HEK293 (cell line): ENCODE data around the gene HMMR.

Source experiments
- KLF16 ChIP-seq: fragments of 450-650 bp; formaldehyde crosslinking; IDR thresholded peaks from 2 replicates; pipeline ENCODE4 v1.5.1; 2017; ENCODE audit warnings: missing biosample characterization, missing genetic modification characterization
- SCRT2 ChIP-seq: fragments of 450-650 bp; formaldehyde crosslinking; IDR thresholded peaks from 2 replicates; pipeline ENCODE4 v1.5.1; 2016; ENCODE audit warnings: missing biosample characterization, missing genetic modification characterization
- ZFP69B ChIP-seq: fragments of 450-650 bp; formaldehyde crosslinking; IDR thresholded peaks from 2 replicates; pipeline ENCODE4 v1.5.1; 2016; ENCODE audit warnings: missing biosample characterization, missing genetic modification characterization
- ZNF174 ChIP-seq: fragments of 450-650 bp; formaldehyde crosslinking; IDR thresholded peaks from 2 replicates; pipeline ENCODE4 v1.5.0; 2017; ENCODE audit warnings: missing biosample characterization, mild to moderate bottlenecking, missing genetic modification characterization
- ZNF311 ChIP-seq: fragments of 450-650 bp; formaldehyde crosslinking; IDR thresholded peaks from 2 replicates; pipeline ENCODE4 v1.5.1; 2017; ENCODE audit warnings: missing biosample characterization, missing genetic modification characterization, borderline replicate concordance
- ZNF341 ChIP-seq: fragments of 450-650 bp; formaldehyde crosslinking; IDR thresholded peaks from 2 replicates; pipeline ENCODE4; 2016; ENCODE audit warnings: low read depth, missing biosample characterization, missing genetic modification characterization
- ZNF350 ChIP-seq: fragments of 450-650 bp; formaldehyde crosslinking; IDR thresholded peaks from 2 replicates; pipeline ENCODE4 v1.5.0; 2017; ENCODE audit warnings: missing biosample characterization, mild to moderate bottlenecking, missing genetic modification characterization
- ZNF658 ChIP-seq: fragments of 450-650 bp; formaldehyde crosslinking; IDR thresholded peaks from 2 replicates; pipeline ENCODE4; 2016; ENCODE audit warnings: missing biosample characterization, missing genetic modification characterization
- ZNF664 ChIP-seq: fragments of 450-650 bp; formaldehyde crosslinking; IDR thresholded peaks from 2 replicates; pipeline ENCODE4 v1.5.1; 2016; ENCODE audit warnings: missing biosample characterization, missing genetic modification characterization
- ZNF785 ChIP-seq: fragments of 450-650 bp; formaldehyde crosslinking; IDR thresholded peaks from 2 replicates; pipeline ENCODE4 v1.5.1; 2016; ENCODE audit warnings: missing biosample characterization, missing genetic modification characterization
- ZNF837 ChIP-seq: fragments of 450-650 bp; formaldehyde crosslinking; IDR thresholded peaks from 2 replicates; pipeline ENCODE4 v1.5.1; 2016; ENCODE audit warnings: missing biosample characterization, missing genetic modification characterization
- TF ChIP-seq, protein P1 (sequence below): fragments of 450-650 bp; formaldehyde crosslinking; IDR thresholded peaks from 2 replicates; pipeline ENCODE4 v1.5.1; 2016; ENCODE audit warnings: missing biosample characterization, missing genetic modification characterization
- TF ChIP-seq, protein P2 (sequence below): fragments of 450-650 bp; formaldehyde crosslinking; conservative IDR thresholded peaks from 2 replicates; pipeline ENCODE4 v1.5.1; 2016; ENCODE audit warnings: low read depth, missing biosample characterization, missing genetic modification characterization
- TF ChIP-seq, protein P3 (sequence below): fragments of 450-650 bp; formaldehyde crosslinking; IDR thresholded peaks from 2 replicates; pipeline ENCODE4 v1.5.1; 2016; ENCODE audit warnings: missing biosample characterization, missing genetic modification characterization
- TF ChIP-seq, protein P4 (sequence below): fragments of 450-650 bp; formaldehyde crosslinking; IDR thresholded peaks from 2 replicates; pipeline ENCODE4; 2016; ENCODE audit warnings: missing biosample characterization, missing genetic modification characterization
- TF ChIP-seq, protein P5 (sequence below): fragments of 450-650 bp; formaldehyde crosslinking; IDR thresholded peaks from 2 replicates; pipeline ENCODE4 v1.5.1; 2016; ENCODE audit warnings: missing biosample characterization, missing genetic modification characterization, low read depth
- TF ChIP-seq, protein P6 (sequence below): fragments of 450-650 bp; formaldehyde crosslinking; optimal IDR thresholded peaks from 2 replicates; pipeline ENCODE3; 2016; ENCODE audit warnings: missing biosample characterization, mild to moderate bottlenecking, missing genetic modification characterization
- TF ChIP-seq, protein P7 (sequence below): fragments of 450-650 bp; formaldehyde crosslinking; IDR thresholded peaks from 2 replicates; pipeline ENCODE4 v1.5.1; 2016; ENCODE audit warnings: missing biosample characterization, missing genetic modification characterization
- TF ChIP-seq, protein P8 (sequence below): fragments of 450-650 bp; formaldehyde crosslinking; IDR thresholded peaks from 2 replicates; pipeline ENCODE4 v1.5.1; 2016; ENCODE audit warnings: missing biosample characterization, missing genetic modification characterization

The HMMR gene

DNA sequence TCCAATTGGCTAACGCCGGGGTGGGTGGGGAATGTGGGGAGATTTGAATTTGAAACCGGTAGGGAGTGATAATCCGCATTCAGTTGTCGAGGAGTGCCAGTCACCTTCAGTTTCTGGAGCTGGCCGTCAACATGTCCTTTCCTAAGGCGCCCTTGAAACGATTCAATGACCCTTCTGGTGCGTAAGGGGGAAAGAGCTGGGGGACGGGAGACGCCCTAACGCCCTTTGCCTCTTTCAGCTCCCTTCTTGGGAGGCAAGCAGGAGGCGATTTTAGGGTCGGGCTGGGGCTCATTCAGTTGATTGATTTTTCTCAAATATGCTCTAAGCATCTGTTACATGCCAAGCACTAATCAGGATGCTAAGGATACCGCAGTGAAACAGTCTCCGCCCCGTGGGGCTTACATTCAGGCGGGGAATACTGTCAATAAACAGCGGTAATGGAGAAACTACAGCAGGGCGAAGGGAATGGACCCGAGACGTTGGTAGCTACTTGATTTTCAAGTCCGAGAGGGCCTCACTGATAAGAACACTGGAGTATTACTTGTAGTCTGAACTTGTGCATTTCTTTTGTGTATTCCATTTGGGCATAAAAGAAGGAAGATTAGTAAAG lies at the start of gene HMMR (continued):
- no peak for TF ChIP-seq ZNF658
- TF ChIP-seq ZNF311 (tag by site-specific recombination) = no peak
- TF ChIP-seq, protein P1, sequence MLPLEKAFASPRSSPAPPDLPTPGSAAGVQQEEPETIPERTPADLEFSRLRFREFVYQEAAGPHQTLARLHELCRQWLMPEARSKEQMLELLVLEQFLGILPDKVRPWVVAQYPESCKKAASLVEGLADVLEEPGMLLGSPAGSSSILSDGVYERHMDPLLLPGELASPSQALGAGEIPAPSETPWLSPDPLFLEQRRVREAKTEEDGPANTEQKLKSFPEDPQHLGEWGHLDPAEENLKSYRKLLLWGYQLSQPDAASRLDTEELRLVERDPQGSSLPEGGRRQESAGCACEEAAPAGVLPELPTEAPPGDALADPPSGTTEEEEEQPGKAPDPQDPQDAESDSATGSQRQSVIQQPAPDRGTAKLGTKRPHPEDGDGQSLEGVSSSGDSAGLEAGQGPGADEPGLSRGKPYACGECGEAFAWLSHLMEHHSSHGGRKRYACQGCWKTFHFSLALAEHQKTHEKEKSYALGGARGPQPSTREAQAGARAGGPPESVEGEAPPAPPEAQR (tag by site-specific recombination) = no peak
- TF ChIP-seq, protein P2, sequence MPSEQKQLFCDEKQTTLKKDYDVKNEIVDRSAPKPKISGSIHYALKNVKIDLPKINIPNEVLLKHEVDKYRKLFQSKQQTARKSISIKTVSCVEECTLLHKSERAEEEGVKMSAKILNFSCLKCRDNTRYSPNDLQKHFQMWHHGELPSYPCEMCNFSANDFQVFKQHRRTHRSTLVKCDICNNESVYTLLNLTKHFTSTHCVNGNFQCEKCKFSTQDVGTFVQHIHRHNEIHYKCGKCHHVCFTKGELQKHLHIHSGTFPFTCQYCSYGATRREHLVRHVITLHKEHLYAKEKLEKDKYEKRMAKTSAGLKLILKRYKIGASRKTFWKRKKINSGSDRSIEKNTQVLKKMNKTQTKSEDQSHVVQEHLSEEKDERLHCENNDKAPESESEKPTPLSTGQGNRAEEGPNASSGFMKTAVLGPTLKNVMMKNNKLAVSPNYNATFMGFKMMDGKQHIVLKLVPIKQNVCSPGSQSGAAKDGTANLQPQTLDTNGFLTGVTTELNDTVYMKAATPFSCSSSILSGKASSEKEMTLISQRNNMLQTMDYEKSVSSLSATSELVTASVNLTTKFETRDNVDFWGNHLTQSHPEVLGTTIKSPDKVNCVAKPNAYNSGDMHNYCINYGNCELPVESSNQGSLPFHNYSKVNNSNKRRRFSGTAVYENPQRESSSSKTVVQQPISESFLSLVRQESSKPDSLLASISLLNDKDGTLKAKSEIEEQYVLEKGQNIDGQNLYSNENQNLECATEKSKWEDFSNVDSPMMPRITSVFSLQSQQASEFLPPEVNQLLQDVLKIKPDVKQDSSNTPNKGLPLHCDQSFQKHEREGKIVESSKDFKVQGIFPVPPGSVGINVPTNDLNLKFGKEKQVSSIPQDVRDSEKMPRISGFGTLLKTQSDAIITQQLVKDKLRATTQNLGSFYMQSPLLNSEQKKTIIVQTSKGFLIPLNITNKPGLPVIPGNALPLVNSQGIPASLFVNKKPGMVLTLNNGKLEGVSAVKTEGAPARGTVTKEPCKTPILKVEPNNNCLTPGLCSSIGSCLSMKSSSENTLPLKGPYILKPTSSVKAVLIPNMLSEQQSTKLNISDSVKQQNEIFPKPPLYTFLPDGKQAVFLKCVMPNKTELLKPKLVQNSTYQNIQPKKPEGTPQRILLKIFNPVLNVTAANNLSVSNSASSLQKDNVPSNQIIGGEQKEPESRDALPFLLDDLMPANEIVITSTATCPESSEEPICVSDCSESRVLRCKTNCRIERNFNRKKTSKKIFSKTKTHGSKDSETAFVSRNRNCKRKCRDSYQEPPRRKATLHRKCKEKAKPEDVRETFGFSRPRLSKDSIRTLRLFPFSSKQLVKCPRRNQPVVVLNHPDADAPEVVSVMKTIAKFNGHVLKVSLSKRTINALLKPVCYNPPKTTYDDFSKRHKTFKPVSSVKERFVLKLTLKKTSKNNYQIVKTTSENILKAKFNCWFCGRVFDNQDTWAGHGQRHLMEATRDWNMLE (tag by site-specific recombination) = no peak
- TF ChIP-seq, protein P3, sequence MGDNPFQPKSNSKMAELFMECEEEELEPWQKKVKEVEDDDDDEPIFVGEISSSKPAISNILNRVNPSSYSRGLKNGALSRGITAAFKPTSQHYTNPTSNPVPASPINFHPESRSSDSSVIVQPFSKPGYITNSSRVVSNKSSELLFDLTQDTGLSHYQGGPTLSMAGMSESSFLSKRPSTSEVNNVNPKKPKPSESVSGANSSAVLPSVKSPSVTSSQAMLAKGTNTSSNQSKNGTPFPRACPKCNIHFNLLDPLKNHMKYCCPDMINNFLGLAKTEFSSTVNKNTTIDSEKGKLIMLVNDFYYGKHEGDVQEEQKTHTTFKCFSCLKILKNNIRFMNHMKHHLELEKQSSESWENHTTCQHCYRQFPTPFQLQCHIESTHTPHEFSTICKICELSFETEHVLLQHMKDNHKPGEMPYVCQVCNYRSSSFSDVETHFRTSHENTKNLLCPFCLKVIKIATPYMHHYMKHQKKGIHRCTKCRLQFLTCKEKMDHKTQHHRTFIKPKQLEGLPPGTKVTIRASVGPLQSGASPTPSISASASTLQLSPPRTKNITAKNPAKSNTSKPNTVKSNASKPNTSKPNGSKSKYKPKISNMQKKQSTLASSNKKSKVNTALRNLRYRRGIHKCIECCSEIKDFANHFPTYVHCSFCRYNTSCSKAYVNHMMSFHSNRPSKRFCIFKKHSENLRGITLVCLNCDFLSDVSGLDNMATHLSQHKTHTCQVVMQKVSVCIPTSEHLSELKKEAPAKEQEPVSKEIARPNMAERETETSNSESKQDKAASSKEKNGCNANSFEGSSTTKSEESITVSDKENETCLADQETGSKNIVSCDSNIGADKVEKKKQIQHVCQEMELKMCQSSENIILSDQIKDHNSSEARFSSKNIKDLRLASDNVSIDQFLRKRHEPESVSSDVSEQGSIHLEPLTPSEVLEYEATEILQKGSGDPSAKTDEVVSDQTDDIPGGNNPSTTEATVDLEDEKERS (tag by site-specific recombination) = no peak
- TF ChIP-seq, protein P4, sequence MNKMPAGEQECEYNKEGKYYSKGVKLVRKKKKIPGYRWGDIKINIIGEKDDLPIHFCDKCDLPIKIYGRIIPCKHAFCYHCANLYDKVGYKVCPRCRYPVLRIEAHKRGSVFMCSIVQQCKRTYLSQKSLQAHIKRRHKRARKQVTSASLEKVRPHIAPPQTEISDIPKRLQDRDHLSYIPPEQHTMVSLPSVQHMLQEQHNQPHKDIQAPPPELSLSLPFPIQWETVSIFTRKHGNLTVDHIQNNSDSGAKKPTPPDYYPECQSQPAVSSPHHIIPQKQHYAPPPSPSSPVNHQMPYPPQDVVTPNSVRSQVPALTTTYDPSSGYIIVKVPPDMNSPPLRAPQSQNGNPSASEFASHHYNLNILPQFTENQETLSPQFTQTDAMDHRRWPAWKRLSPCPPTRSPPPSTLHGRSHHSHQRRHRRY (tag by site-specific recombination) = no peak
- no peak for TF ChIP-seq ZNF174
- TF ChIP-seq ZNF785 (tag by site-specific recombination) = no peak
- no peak for TF ChIP-seq ZFP69B (tag by site-specific recombination)
- TF ChIP-seq, protein P5, sequence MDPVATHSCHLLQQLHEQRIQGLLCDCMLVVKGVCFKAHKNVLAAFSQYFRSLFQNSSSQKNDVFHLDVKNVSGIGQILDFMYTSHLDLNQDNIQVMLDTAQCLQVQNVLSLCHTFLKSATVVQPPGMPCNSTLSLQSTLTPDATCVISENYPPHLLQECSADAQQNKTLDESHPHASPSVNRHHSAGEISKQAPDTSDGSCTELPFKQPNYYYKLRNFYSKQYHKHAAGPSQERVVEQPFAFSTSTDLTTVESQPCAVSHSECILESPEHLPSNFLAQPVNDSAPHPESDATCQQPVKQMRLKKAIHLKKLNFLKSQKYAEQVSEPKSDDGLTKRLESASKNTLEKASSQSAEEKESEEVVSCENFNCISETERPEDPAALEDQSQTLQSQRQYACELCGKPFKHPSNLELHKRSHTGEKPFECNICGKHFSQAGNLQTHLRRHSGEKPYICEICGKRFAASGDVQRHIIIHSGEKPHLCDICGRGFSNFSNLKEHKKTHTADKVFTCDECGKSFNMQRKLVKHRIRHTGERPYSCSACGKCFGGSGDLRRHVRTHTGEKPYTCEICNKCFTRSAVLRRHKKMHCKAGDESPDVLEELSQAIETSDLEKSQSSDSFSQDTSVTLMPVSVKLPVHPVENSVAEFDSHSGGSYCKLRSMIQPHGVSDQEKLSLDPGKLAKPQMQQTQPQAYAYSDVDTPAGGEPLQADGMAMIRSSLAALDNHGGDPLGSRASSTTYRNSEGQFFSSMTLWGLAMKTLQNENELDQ (tag by site-specific recombination) = no peak
- TF ChIP-seq, protein P6, sequence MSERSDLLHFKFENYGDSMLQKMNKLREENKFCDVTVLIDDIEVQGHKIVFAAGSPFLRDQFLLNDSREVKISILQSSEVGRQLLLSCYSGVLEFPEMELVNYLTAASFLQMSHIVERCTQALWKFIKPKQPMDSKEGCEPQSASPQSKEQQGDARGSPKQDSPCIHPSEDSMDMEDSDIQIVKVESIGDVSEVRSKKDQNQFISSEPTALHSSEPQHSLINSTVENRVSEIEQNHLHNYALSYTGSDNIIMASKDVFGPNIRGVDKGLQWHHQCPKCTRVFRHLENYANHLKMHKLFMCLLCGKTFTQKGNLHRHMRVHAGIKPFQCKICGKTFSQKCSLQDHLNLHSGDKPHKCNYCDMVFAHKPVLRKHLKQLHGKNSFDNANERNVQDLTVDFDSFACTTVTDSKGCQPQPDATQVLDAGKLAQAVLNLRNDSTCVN (tag by site-specific recombination) = no peak
- no peak for TF ChIP-seq ZNF341
- no peak for TF ChIP-seq ZNF350 (tag by site-specific recombination)
- TF ChIP-seq ZNF664 = no peak
- TF ChIP-seq SCRT2 (tag by site-specific recombination) = no peak
- TF ChIP-seq KLF16 (tag by site-specific recombination) = no peak
- TF ChIP-seq, protein P7, sequence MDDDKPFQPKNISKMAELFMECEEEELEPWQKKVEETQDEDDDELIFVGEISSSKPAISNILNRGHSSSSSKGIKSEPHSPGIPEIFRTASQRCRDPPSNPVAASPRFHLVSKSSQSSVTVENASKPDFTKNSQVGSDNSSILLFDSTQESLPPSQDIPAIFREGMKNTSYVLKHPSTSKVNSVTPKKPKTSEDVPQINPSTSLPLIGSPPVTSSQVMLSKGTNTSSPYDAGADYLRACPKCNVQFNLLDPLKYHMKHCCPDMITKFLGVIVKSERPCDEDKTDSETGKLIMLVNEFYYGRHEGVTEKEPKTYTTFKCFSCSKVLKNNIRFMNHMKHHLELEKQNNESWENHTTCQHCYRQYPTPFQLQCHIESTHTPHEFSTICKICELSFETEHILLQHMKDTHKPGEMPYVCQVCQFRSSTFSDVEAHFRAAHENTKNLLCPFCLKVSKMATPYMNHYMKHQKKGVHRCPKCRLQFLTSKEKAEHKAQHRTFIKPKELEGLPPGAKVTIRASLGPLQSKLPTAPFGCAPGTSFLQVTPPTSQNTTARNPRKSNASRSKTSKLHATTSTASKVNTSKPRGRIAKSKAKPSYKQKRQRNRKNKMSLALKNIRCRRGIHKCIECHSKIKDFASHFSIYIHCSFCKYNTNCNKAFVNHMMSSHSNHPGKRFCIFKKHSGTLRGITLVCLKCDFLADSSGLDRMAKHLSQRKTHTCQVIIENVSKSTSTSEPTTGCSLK = no peak
- TF ChIP-seq, protein P8, sequence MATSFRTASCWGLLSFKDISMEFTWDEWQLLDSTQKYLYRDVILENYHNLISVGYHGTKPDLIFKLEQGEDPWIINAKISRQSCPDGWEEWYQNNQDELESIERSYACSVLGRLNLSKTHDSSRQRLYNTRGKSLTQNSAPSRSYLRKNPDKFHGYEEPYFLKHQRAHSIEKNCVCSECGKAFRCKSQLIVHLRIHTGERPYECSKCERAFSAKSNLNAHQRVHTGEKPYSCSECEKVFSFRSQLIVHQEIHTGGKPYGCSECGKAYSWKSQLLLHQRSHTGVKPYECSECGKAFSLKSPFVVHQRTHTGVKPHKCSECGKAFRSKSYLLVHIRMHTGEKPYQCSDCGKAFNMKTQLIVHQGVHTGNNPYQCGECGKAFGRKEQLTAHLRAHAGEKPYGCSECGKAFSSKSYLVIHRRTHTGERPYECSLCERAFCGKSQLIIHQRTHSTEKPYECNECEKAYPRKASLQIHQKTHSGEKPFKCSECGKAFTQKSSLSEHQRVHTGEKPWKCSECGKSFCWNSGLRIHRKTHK (tag by site-specific recombination) = no peak
- TF ChIP-seq ZNF837 = no peak
